ENCODE data around the gene PTPRC.

The PTPRC gene

GRCh38 chr1:198725090-198725489 lies 86.2 kb downstream of the PTPRC start:
- TF ChIP-seq, protein P1, sequence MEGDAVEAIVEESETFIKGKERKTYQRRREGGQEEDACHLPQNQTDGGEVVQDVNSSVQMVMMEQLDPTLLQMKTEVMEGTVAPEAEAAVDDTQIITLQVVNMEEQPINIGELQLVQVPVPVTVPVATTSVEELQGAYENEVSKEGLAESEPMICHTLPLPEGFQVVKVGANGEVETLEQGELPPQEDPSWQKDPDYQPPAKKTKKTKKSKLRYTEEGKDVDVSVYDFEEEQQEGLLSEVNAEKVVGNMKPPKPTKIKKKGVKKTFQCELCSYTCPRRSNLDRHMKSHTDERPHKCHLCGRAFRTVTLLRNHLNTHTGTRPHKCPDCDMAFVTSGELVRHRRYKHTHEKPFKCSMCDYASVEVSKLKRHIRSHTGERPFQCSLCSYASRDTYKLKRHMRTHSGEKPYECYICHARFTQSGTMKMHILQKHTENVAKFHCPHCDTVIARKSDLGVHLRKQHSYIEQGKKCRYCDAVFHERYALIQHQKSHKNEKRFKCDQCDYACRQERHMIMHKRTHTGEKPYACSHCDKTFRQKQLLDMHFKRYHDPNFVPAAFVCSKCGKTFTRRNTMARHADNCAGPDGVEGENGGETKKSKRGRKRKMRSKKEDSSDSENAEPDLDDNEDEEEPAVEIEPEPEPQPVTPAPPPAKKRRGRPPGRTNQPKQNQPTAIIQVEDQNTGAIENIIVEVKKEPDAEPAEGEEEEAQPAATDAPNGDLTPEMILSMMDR (conservative IDR thresholded peaks at IDR 0.05), result no peak
- no peak for TF ChIP-seq ZFX (IDR thresholded peaks at IDR 0.05)

GRCh38 chr1:198726455-198726854 lies 87.6 kb downstream of the PTPRC start:
- TF ChIP-seq ZFX (IDR thresholded peaks at IDR 0.05), result no peak
- TF ChIP-seq, protein P1 (conservative IDR thresholded peaks at IDR 0.05), result no peak
- H3K27ac ChIP-seq, result no peak overlapping the region

More at GRCh38 chr1:198725090-198725489, 86.2 kb downstream of the PTPRC start:
- H3K27ac ChIP-seq, result no peak overlapping the region

GRCh38 chr1:198729195-198729863 lies 90.5 kb downstream of the PTPRC start:
- no peak overlapping the region for H3K27ac ChIP-seq
- TF ChIP-seq ZFX (IDR thresholded peaks at IDR 0.05), result no peak
- TF ChIP-seq, protein P1 (conservative IDR thresholded peaks at IDR 0.05), result no peak

GRCh38 chr1:198730952-198731351 lies 92.1 kb downstream of the PTPRC start:
- H3K27ac ChIP-seq, result no peak overlapping the region
- no peak for TF ChIP-seq ZFX (IDR thresholded peaks at IDR 0.05)
- TF ChIP-seq, protein P1 (conservative IDR thresholded peaks at IDR 0.05), result no peak

GRCh38 chr1:198734323-198735008 lies 95.6 kb downstream of the PTPRC start:
- H3K27ac ChIP-seq, result no peak overlapping the region
- no peak for TF ChIP-seq ZFX (IDR thresholded peaks at IDR 0.05)
- TF ChIP-seq, protein P1 (conservative IDR thresholded peaks at IDR 0.05), result no peak

DNA sequence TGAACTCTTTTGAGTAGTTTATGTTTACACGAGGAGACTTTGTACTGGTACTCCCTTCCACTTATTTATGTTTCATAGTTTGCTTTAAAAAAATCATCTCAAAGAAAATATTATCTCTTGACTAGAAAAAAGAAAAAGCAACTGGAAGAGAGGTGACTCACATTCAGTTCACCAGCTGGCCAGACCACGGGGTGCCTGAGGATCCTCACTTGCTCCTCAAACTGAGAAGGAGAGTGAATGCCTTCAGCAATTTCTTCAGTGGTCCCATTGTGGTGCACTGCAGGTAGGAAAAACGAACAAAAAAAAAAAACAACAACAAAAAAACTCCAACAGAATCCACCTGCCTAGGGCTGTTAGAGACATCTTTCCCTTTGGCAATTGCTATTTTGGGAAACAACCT lies 102.9 kb downstream of the PTPRC start:
- TF ChIP-seq, protein P1 (conservative IDR thresholded peaks at IDR 0.05), result no peak
- TF ChIP-seq ZFX (IDR thresholded peaks at IDR 0.05), result no peak
- H3K27ac ChIP-seq, result no peak overlapping the region

DNA sequence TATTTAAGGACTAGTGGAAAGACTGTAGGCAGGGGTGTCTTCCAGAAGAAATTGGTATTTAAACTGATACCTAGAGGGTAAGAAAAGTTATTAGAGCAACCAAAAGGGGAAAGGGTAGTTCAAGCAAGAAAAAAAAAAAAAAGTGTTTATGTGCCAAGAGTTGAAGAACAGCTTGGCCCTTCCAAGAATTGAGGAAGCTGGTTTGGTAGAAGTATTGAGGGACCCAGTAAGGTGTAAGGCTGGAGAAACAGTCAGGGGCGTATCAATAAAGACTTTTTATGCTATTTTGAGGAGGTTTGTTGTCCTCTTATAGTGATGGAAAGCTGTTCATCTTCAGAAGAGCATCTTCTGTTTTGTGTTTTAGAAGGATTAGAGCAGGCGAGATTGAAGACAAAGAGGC lies 108.3 kb downstream of the PTPRC start:
- H3K27ac ChIP-seq, result no peak overlapping the region
- no peak for TF ChIP-seq ZFX (IDR thresholded peaks at IDR 0.05)
- TF ChIP-seq, protein P1 (conservative IDR thresholded peaks at IDR 0.05), result no peak
